Lower leg skin (tissue), 4 donors: Measurements from ENCODE around the gene MSH3. TPM values are rescaled to one million over a fixed set of nuclear protein-coding genes. Genes with fewer than 3 reads are reported as not detected.

Experiments used
- DNase-seq, 2 donors: peaks; one replicate each; pipeline ENCODE4 v3.0.0-alpha.2; 2019; ENCODE audit warnings: low spot score in 2 of 2
- H3K4me3 ChIP-seq: fragments of 200-600 bp; sonication (generic); 2 replicates; pipeline ENCODE4 v1.5.1; 2017; ENCODE audit warnings: mild to moderate bottlenecking, low read depth; ENCODE audit not compliant: poor library complexity, severe bottlenecking
- POLR2A ChIP-seq, 2 donors: fragments of 450-650 bp; IDR thresholded peaks; one replicate each; pipeline ENCODE4 v1.6.1; 2016 to 2017; ENCODE audit warnings: antibody characterized with exemption in 2 of 2, mild to moderate bottlenecking in 1 of 2, moderate library complexity in 1 of 2
- WGBS, 2 donors: methylation state at CpG; one replicate each; pipeline ENCODE4 v1.1.5; 2018; 5-methylcytosine and 5-hydroxymethylcytosine counted together
- intact Hi-C: fragments of 100-400 bp; cut with DNase I; formaldehyde crosslinking; loops from one replicate; pipeline ENCODE4 v1.15.0; 2023; ENCODE audit warnings: low total_unique reads
- total RNA-seq, 4 donors: library from RNA; depleted of rRNA; stranded (reverse); fragments of >200 nt; gene quantifications; one replicate each; pipeline ENCODE4 v1.1.0, GENCODE V29; 2016
- TF ChIP-seq, protein P1 (sequence below), 3 donors: fragments of 450-650 bp; IDR thresholded peaks; one replicate each; pipeline ENCODE4 v1.5.1; 2016; ENCODE audit warnings: antibody characterized with exemption in 3 of 3, mild to moderate bottlenecking in 3 of 3, moderate library complexity in 2 of 3

Gene MSH3
- total RNA-seq, 4 donors from 2014 or later = 8.4 to 17.1 (median 11.4) TPM

DNA sequence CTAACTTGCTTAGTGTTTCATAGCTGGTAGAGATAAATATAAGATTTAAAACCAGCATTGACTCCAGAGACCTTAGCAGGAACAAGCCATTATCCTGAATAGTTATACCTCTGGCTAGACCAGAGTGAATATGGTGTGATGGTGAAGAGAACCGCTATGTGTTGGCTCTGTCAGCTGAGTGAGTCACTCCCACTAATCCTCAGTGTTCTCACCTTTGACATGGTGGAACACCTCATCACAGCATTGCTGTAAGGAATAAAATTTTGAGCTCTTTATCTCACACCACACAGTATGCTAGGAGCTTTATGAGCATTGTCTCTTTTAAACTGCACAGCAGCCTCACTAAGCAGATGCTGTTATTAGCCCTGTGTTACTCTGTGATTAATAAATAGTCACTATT lies 91.0 kb downstream of the MSH3 start:
- WGBS, 2 donors = 81 to 100% methylated on average over 1 of the region's 1 CpG
- no peak for DNase-seq
- TF ChIP-seq POLR2A (IDR thresholded peaks at IDR 0.05) = no peak
- TF ChIP-seq, protein P1, sequence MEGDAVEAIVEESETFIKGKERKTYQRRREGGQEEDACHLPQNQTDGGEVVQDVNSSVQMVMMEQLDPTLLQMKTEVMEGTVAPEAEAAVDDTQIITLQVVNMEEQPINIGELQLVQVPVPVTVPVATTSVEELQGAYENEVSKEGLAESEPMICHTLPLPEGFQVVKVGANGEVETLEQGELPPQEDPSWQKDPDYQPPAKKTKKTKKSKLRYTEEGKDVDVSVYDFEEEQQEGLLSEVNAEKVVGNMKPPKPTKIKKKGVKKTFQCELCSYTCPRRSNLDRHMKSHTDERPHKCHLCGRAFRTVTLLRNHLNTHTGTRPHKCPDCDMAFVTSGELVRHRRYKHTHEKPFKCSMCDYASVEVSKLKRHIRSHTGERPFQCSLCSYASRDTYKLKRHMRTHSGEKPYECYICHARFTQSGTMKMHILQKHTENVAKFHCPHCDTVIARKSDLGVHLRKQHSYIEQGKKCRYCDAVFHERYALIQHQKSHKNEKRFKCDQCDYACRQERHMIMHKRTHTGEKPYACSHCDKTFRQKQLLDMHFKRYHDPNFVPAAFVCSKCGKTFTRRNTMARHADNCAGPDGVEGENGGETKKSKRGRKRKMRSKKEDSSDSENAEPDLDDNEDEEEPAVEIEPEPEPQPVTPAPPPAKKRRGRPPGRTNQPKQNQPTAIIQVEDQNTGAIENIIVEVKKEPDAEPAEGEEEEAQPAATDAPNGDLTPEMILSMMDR (IDR thresholded peaks at IDR 0.05) = no peak
- intact Hi-C loops = no loop called here
- H3K4me3 ChIP-seq = no peak overlapping the region

DNA sequence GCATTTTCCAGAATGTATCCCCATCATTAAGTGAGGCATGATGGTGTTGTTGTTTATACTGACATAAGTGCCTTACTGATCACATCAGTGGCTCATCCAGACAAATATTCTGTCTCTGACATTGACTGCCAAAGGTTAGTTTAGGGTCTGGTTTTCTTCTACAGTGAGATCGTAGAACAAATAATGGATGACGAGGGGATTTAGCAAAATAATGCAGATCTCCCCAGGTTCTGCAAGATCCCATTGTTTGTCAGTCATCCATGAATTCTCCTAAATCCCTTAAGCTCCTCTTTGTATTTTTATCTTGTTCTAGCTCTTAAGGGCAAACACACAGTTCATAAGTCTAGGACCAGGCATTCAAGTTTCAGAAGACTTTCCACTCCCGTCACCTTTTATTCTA lies 93.5 kb downstream of the MSH3 start:
- no peak for DNase-seq
- intact Hi-C loops = no loop called here
- TF ChIP-seq POLR2A (IDR thresholded peaks at IDR 0.05) = no peak
- TF ChIP-seq, protein P1 (IDR thresholded peaks at IDR 0.05) = no peak
- WGBS, 2 donors = 95 to 97% methylated on average over 3 of the region's 3 CpGs
- H3K4me3 ChIP-seq = no peak overlapping the region

DNA sequence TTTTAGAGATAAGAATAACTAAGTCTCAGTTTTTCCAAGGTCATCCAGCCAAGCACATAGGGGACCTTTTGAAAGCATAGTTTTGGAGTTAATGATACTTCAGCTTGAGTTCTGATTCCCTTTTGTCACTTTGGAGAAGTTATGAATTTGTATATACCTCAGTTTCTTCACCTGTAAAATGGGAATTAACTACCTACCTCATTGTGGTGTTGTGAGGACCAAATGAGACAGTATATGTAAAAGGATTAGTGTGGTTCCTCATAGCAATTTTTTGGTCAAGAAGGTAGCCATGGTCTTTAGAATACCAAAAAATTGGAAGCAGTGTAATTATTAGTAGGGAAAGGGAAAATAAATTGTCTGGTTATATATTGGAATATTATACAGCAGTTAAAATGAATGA lies 98.0 kb downstream of the MSH3 start:
- H3K4me3 ChIP-seq = no peak overlapping the region
- DNase-seq = no peak
- TF ChIP-seq POLR2A (IDR thresholded peaks at IDR 0.05) = no peak
- TF ChIP-seq, protein P1 (IDR thresholded peaks at IDR 0.05) = no peak
- intact Hi-C loops = no loop called here

DNA sequence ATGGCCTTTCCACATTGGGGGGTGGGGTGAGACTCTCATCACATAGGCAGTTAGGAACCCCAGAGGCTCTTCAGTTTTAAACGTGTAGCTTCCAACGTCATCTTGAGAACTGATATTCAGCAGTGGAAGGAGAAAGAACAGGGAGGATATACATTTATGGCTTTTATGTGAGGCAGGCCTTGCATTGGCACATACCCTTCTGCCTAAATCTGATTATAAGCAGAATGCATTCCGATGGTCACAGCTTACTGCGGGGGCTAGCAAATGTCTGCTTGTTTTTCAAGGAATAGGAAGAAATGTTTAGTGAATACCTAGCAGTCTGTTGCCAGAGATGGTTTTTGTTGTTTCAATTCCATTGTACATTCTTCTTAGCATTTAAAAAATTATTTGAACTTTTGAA lies 99.3 kb downstream of the MSH3 start:
- TF ChIP-seq POLR2A (IDR thresholded peaks at IDR 0.05) = no peak
- TF ChIP-seq, protein P1 (IDR thresholded peaks at IDR 0.05) = no peak
- DNase-seq = no peak
- WGBS, 2 donors = 77 to 84% methylated on average over 4 of the region's 4 CpGs
- intact Hi-C loops = no loop called here
- no peak overlapping the region for H3K4me3 ChIP-seq

DNA sequence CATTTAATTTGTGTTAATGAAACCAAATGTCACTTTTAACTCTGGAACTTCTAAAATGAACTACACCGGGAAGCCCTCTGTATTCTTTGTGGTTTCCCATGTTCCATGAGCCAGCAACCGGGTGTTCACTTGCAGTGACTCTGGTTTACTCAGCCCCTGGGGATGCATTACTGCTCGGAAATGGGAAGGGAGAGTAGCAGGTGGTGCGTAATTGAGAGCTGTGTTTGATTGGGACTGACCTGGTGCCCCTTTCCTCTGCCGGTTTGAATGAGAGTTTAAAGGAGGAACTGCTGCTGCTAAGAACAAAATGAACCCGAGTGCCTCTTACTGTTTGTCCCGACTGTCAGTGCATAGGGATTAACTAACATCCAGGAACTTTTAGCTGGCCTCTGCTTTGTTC lies 100.4 kb downstream of the MSH3 start:
- WGBS, 2 donors = 54 to 59% methylated on average over 7 of the region's 7 CpGs
- DNase-seq = no peak
- H3K4me3 ChIP-seq = no peak overlapping the region
- no peak for TF ChIP-seq POLR2A (IDR thresholded peaks at IDR 0.05)
- TF ChIP-seq, protein P1 (IDR thresholded peaks at IDR 0.05) = no peak
- intact Hi-C loops = no loop called here

DNA sequence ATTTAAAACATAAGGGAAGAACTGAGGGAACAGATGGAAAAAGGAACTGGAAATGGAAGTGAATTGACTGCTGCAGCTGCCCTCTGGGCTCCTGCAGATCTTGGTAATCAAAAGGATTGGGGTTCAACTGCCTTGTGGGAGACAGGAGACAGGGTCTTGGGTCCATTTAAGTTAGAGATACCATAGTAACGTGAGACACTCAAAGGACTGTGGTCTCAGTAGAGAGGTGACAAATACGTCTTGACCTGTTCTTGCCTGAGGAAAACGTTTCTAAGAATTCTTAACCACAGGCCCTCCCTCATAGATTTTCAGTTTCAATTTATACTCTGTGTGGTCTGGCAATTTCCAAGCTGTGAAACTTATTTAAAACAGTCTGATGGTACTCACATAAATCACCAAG lies 101.2 kb downstream of the MSH3 start:
- 62 to 67% methylated on average over 3 of the region's 3 CpGs for WGBS, 2 donors
- no peak for DNase-seq
- H3K4me3 ChIP-seq = no peak overlapping the region

More for the DNA sequence above, 101.2 kb downstream of the MSH3 start:
- intact Hi-C loops = no loop called here
- TF ChIP-seq, protein P1 (IDR thresholded peaks at IDR 0.05) = no peak
- no peak for TF ChIP-seq POLR2A (IDR thresholded peaks at IDR 0.05)
